SK-N-SH (cell line): ENCODE measurements around the gene PREB. TPM values are rescaled to one million over a fixed set of nuclear protein-coding genes. Genes with fewer than 3 reads are reported as not detected.

ENCODE experiments used
- CTCF ChIA-PET: fragments of 300-600, 350-600 bp; formaldehyde crosslinking; extraction: SDS; loops from one replicate; lab custom pipeline; 2021; lab: Yijun Ruan, JAX
- POLR2A ChIA-PET: fragments of 350-600 bp; sonication (Branson Sonifier 250); formaldehyde crosslinking; extraction: SDS; loops from one replicate; lab custom pipeline; 2020; ENCODE audit warnings: antibody characterized with exemption, inconsistent platforms; lab: Yijun Ruan, JAX
- DNase-seq: peaks from one replicate; pipeline ENCODE4 v3.0.0; 2012
- H2AFZ ChIP-seq: fragments of 200-600 bp; sonication (generic); 2 replicates; pipeline ENCODE4 v1.8.1; 2016; ENCODE audit warnings: antibody characterized with exemption, mild to moderate bottlenecking, low read depth
- H3F3A ChIP-seq: fragments of 200-600 bp; sonication (generic); replicated peaks from 2 replicates; pipeline ENCODE3; 2016; ENCODE audit warnings: antibody characterized with exemption, mild to moderate bottlenecking; ENCODE audit not compliant: insufficient read depth
- H3K27ac ChIP-seq, 2 experiments: fragments of 200-500 bp in 1 of 2; fragments of 200-600 bp in 1 of 2; sonication (Bioruptor generic) in 1 of 2; sonication (generic), shearing (Covaris generic) in 1 of 2; 2 replicates each; pipeline versions ENCODE4 v1.5.1 to v1.6.1; 2014 to 2016; ENCODE audit warnings: low read depth in 2 of 2, inconsistent platforms in 1 of 2, low read length in 1 of 2, mild to moderate bottlenecking in 1 of 2, mixed read lengths in 1 of 2
- H3K27me3 ChIP-seq: fragments of 200-600 bp; sonication (generic), shearing (Covaris generic); 2 replicates; pipeline ENCODE4 v1.6.1; 2016; ENCODE audit warnings: mixed run types; ENCODE audit not compliant: insufficient read depth
- H3K36me3 ChIP-seq, 2 experiments: fragments of 200-500 bp in 1 of 2; fragments of 200-600 bp in 1 of 2; sonication (Bioruptor generic) in 1 of 2; sonication (generic) in 1 of 2; replicated peaks in 1 of 2; 2 replicates each; pipeline versions ENCODE3 to v1.5.1; 2014 to 2016; ENCODE audit warnings: low read length in 1 of 2, mild to moderate bottlenecking in 1 of 2; ENCODE audit not compliant: insufficient read depth in 2 of 2, control insufficient read depth in 1 of 2
- H3K4me1 ChIP-seq, 2 experiments: fragments of 200-500 bp in 1 of 2; fragments of 200-600 bp in 1 of 2; sonication (Bioruptor generic) in 1 of 2; sonication (generic), shearing (Covaris generic) in 1 of 2; 2 replicates each; pipeline versions ENCODE4 v1.5.1 to v1.6.1; 2014 to 2016; ENCODE audit warnings: low read depth in 1 of 2, low read length in 1 of 2, mixed run types in 1 of 2; ENCODE audit not compliant: insufficient read depth in 2 of 2, control insufficient read depth in 1 of 2
- H3K4me2 ChIP-seq: fragments of 200-600 bp; sonication (generic), shearing (Covaris generic); 2 replicates; pipeline ENCODE4 v1.6.1; 2017; ENCODE audit warnings: mixed run types
- H3K4me3 ChIP-seq, 2 experiments: fragments of 200-500 bp in 1 of 2; fragments of 200-600 bp in 1 of 2; sonication (Bioruptor generic) in 1 of 2; sonication (generic), shearing (Covaris generic) in 1 of 2; 2 replicates each; pipeline versions ENCODE4 v1.5.1 to v1.8.1; 2014 to 2016; ENCODE audit warnings: low read depth in 2 of 2, inconsistent platforms in 1 of 2, low read length in 1 of 2, mild to moderate bottlenecking in 1 of 2, mixed read lengths in 1 of 2, moderate library complexity in 1 of 2
- H3K79me2 ChIP-seq: fragments of 200-600 bp; sonication (generic); 2 replicates; pipeline ENCODE4 v1.8.1; 2017; ENCODE audit warnings: mild to moderate bottlenecking; ENCODE audit not compliant: insufficient read depth
- H3K9ac ChIP-seq: fragments of 200-600 bp; sonication (generic); 2 replicates; pipeline ENCODE4 v1.6.1; 2017; ENCODE audit warnings: mixed run types
- H3K9me2 ChIP-seq: fragments of 200-600 bp; sonication (generic); 2 replicates; pipeline ENCODE4 v1.6.1; 2017; ENCODE audit warnings: mixed run types
- H3K9me3 ChIP-seq: fragments of 200-600 bp; sonication (generic); 2 replicates; pipeline ENCODE4 v1.6.1; 2017; ENCODE audit warnings: mixed run types, mild to moderate bottlenecking, moderate library complexity
- H4K20me1 ChIP-seq: fragments of 200-600 bp; sonication (generic); 2 replicates; pipeline ENCODE4 v1.6.1; 2017; ENCODE audit warnings: mild to moderate bottlenecking, mixed run types; ENCODE audit not compliant: insufficient read depth
- EP300 ChIP-seq, 2 experiments: IDR thresholded peaks; 2 replicates each; pipeline versions ENCODE4 v1.4.0 to v1.6.1; 2012; ENCODE audit warnings: borderline replicate concordance in 1 of 2, low read depth in 1 of 2, low read length in 1 of 2
- FOXJ3 ChIP-seq: sonication (generic); formaldehyde crosslinking; IDR thresholded peaks from 2 replicates; pipeline ENCODE4 v1.5.1; 2020; ENCODE audit warnings: mild to moderate bottlenecking, missing genetic modification reagents
- GATA2 ChIP-seq: sonication (generic); formaldehyde crosslinking; IDR thresholded peaks from 2 replicates; pipeline ENCODE4 v1.5.0; 2020; ENCODE audit warnings: mild to moderate bottlenecking, missing genetic modification reagents
- IRF3 ChIP-seq: fragments of 150-350 bp; IDR thresholded peaks from 2 replicates; pipeline ENCODE4 v1.6.1; 2016; ENCODE audit warnings: mild to moderate bottlenecking, low read depth, low read length
- MEF2A ChIP-seq: IDR thresholded peaks from 2 replicates; pipeline ENCODE4 v1.4.0; 2012; ENCODE audit warnings: low read depth, borderline replicate concordance
- MXI1 ChIP-seq: IDR thresholded peaks from 2 replicates; pipeline ENCODE4 v1.6.1; 2012; ENCODE audit warnings: mild to moderate bottlenecking, low read depth, low read length, improper control_type of control experiment
- POLR2AphosphoS5 ChIP-seq: IDR thresholded peaks from 2 replicates; pipeline ENCODE4 v1.6.1; 2012; ENCODE audit warnings: low read depth, low read length
- RCOR1 ChIP-seq: fragments of 150-350 bp; IDR thresholded peaks from 2 replicates; pipeline ENCODE4 v1.6.1; 2017; ENCODE audit warnings: antibody characterized with exemption, low read length
- TCF12 ChIP-seq: IDR thresholded peaks from 2 replicates; pipeline ENCODE4 v1.4.0; 2012
- USF1 ChIP-seq: IDR thresholded peaks from 2 replicates; pipeline ENCODE4 v1.4.0; 2012; ENCODE audit warnings: low read depth, borderline replicate concordance
- YY1 ChIP-seq: IDR thresholded peaks from 2 replicates; pipeline ENCODE4 v1.4.0; 2012; ENCODE audit warnings: low read depth, mild to moderate bottlenecking
- WGBS: methylation state at CpG from one replicate; pipeline ENCODE4 v1.1.6; 2017; ENCODE audit warnings: low lambda C conversion rate; 5-methylcytosine and 5-hydroxymethylcytosine counted together
- polyA plus RNA-seq, 3 experiments: library from polyadenylated mRNA; depleted of rRNA; stranded (reverse); fragments of >200 nt; gene quantifications; 2 replicates each; pipeline ENCODE4 v1.2.3, GENCODE V29; 2012

PREB gene
- polyA plus RNA-seq, 1 of the 3 experiments (the other 2 are of a cell fraction), result 47.9 TPM

GRCh38 chr2:27083410-27084296 is 50.8 kb downstream of the PREB start:
- Histone ChIP-seq H3K9me2 (no peaks in the 10 kb centered on the region), H3K4me1 (peaks cover 18 to 58% of the 10 kb centered on the region in 2 experiments), H3K27ac (no peak overlapping the region; a peak in 1 of 4 replicates), H3K4me2 (no peak overlapping the region), H3K36me3 (peaks cover 16 to 38% of the 10 kb centered on the region in 2 experiments), H2AFZ (no peak overlapping the region), H4K20me1 (peaks cover 16% of the 10 kb centered on the region; the same call in 1 of the 2 replicates), H3F3A (peaks cover 10% of the 10 kb centered on the region), H3K4me3 (no peak overlapping the region), H3K9me3 (no peaks in the 10 kb centered on the region), H3K27me3 (no peaks in the 10 kb centered on the region)
- ChIA-PET POLR2A (interaction anchor here (0.6 to 6.7 kb wide), 7 partner anchors 11 to 50 kb away, joined by 3 to 63 read pairs (median 7); partner anchors contain the start of genes AGBL5 and OST4), CTCF (interaction anchor here (0.8 to 14.6 kb wide), 10 partner anchors 14 to 238 kb away, joined by 3 to 227 read pairs (median 22); partner anchors contain the start of genes ABHD1, AGBL5, OST4 and PREB)
- no peak for DNase-seq
- 90% methylated on average over 17 of the region's 20 CpGs for WGBS
- TF ChIP-seq TCF12 (no peak), GATA2 (CRISPR knock-in tag) (no peak), YY1 (no peak)
- TF ChIP-seq, all 33 proteins: peak for 0
- H3K79me2 ChIP-seq, result peaks cover 30% of the 10 kb centered on the region
- no peak overlapping the region for H3K9ac ChIP-seq

GRCh38 chr2:27082773-27083409 is 51.5 kb downstream of the PREB start:
- no peak overlapping the region for H3K4me3 ChIP-seq
- CTCF ChIA-PET, result interaction anchor here (1.0 to 14.6 kb wide), 8 partner anchors 15 to 237 kb away, joined by 5 to 227 read pairs (median 28); partner anchors contain the start of genes AGBL5 and OST4
- H3F3A ChIP-seq, result peaks cover 11% of the 10 kb centered on the region
- H2AFZ ChIP-seq, result no peak overlapping the region
- H3K36me3 ChIP-seq, result peaks cover 16 to 38% of the 10 kb centered on the region in 2 experiments
- no peak for TF ChIP-seq IRF3
- no peak for TF ChIP-seq MEF2A
- no peak for TF ChIP-seq GATA2 (CRISPR knock-in tag)
- TF ChIP-seq FOXJ3 (CRISPR knock-in tag), result no peak
- TF ChIP-seq MXI1, result no peak
- TF ChIP-seq POLR2AphosphoS5, result no peak
- no peak for TF ChIP-seq USF1
- no peak for TF ChIP-seq RCOR1
- TF ChIP-seq EP300 (IDR thresholded peaks at IDR 0.05; ENCODE audit: borderline replicate concordance in 1 of 2, low read depth in 1 of 2, low read length in 1 of 2), result no peak
- TF ChIP-seq, all 33 proteins: peak for 0
- Histone ChIP-seq H3K79me2 (peaks cover 32% of the 10 kb centered on the region), H3K27me3 (no peaks in the 10 kb centered on the region), H3K4me2 (no peak overlapping the region), H4K20me1 (peaks cover 16% of the 10 kb centered on the region; the same call in 1 of the 2 replicates), H3K9me2 (no peaks in the 10 kb centered on the region), H3K27ac (no peak overlapping the region; a peak in 1 of 4 replicates), H3K4me1 (peaks cover 20 to 57% of the 10 kb centered on the region in 2 experiments), H3K9me3 (no peaks in the 10 kb centered on the region), H3K9ac (no peak overlapping the region)
- 87% methylated on average over 8 of the region's 27 CpGs for WGBS
- no peak for DNase-seq
- POLR2A ChIA-PET, result interaction anchor here (1.3 to 6.7 kb wide), 4 partner anchors 10 to 32 kb away, joined by 3 to 63 read pairs (median 12); partner anchors contain the start of genes AGBL5 and OST4
